ENCODE data around the gene NEURL1B.

Gene NEURL1B

DNA sequence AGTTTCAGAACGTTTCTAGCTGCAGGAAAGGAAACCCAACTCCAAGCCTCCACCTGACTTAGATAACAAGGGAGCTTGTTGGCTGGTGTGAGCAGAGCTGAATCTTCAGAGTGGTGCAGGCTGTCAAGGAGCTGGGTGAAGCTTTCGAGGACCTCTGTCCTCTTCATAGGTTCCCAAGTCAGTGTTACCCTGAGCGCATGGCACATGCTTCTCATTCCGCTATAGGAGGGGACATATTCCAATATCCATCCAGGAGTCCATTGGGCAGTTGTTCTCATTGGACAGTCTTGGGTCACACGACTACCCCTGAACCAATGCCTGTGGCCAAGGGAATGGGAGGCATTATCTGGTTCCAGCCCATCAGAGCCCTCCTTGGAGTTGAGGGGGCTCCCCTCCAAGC lies 79.6 kb downstream of the NEURL1B start:
- DNase-seq = no peak

DNA sequence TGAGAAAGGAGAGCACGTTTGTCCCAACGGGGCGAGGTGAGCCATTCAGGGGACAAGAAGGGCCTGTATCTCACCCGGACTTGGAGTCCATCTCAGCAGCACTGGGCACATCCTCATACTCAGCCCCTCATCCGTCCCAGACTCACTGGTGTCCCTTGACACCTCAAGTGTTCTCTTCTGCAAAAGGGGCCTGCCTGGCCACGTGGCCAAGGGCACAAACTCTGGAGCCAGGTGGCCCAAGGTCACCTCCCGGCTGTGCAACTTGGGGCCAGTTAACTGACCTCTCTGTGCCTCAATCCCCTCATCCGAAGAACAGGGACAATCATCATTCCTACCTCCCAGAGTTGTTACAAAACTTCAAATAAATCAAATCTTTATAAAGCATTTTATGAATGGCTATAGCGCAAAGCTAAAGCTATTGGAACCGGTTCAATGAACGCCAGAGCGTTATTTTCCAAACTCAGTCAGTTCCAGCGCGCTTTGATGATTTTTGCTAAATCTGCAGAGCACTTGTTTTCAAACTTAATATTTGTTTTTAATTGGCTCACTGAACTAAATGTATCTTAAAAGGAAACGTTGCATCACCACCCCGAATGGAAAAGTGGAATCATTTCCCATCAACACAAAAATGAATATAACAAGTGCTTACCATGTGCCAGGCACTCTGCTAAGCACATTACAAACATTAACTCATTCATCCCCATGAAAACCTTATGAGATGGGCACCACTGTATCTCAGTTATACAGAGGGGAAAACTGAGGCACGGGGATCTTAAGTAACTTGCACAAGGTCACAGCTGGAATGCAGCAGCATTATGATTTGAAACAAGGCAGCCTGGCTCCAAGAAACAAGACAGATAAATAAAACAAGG lies 80.6 kb downstream of the NEURL1B start:
- no peak for DNase-seq

DNA sequence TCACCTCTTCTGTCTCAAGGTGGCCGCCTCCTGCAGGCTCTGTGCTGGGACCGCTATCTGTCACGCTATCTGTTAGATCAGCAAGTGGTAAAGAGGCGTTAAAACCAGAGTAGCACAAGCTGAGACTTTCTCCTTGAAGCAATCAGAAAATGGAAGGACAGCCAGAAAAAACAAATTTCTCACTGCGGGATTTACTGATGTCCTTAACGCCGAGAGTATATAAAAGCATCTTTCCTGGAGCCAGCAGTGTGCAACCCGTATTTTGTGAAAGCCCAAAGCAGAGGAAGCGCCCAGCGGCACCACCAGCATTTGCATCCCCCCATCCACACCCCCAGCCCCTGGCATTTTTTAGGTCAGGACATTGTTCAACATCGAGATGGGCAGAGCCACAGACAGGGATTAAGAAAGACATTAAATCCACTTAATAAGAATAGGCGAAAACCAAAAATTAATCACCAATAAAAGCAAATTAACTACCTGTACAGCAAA lies 81.3 kb downstream of the NEURL1B start:
- DNase-seq = peak; percentile 56

DNA sequence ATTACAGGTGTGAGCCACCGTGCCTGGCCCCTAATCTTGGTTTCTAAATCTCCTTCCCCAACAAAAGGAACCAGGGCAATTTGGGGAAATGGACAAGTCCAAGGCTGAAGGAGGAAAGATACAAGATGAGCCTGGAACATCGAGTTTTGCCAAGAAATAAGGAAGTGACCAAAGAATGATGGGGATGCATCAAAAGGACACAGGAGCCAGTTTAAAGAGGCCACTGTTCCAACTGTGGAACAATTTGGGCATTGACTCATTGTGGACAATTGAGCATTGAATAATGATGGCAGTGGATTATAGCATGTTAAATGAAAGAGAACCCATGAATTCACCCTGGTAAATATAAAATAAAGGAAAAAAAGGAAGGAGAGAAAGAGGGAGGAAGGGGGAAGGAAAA lies 82.4 kb downstream of the NEURL1B start:
- no peak for DNase-seq

DNA sequence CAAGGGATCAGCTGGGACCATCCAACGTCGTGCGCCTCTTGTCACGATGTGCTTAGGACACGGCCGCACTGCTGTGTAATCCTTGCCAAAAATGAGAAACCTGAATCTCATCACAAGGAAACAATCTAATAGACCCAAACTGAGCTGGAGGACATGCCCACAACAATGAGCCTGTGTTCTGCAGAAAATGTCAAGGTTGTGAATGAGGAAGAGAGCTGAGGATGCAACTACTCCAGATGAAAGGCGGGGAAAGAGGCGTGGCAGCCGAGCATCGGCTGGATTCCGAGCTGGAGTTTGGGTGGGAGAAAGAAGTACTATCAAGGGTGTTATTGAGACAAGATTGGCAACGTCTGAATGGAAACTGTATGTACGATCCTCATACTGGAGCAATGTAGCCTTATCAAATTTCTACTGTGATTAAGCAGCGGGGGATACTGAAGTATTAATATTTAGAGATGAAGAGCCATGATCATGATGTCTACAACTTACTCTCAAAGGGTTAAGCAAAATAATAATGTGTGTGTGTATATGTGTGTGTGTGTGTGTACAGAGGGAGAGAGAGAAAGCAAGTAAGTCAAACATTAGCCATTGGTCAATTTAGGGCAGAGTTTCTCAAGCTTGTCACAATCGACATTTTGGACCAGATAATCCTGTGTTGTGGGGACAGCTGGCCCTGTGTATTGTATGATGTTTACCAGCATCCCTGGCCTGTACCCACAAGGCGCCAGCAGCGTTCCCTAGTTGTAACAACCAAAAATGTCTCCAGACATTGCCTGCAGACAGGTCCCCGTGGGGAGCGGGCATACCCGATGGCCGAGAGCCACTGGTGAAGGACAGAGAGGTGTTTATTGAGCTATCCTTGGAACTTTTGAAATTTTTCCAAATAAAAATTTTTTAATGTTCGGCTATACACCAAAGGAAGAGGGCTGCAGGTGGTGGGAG lies 83.5 kb downstream of the NEURL1B start:
- DNase-seq = no peak

DNA sequence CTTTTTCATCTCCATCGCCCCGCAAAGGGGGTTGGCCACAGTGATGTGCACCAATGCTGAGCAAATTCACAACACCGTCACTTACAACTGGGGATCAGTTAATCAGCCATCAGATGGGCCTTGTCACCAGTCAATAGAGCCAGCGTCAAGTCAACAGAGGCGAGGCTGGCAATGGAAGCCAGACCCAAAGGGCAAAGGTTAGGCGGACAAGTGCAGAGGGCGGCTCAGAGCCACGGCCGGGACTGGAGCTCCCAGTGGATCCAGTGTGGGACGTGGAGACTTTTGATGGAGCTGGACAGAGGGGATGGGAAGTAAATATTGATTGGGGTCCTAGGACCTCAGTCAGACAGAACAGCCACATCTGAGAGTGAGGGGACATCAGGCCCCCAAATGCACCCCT lies 84.2 kb downstream of the NEURL1B start:
- DNase-seq = no peak

DNA sequence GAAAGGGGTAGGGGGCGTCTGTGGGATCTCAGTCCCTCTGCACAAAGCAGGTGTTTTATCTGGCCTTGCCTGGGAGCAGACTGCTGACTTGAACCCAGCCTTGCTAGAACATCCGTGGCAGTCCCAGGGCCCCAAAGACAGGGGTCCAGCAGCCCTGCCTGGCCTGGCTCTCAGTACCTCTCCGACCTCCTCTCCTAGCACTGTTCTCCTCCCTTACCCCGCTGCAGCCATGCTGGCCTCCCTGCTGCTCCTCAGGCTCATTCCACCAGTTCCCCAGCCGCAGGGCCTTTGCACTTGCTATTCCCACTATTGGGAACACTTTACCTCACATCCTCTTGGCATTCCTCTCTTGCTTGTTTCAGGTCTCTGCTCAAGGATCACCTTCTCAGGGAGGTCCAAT lies 84.7 kb downstream of the NEURL1B start:
- no peak for DNase-seq

DNA sequence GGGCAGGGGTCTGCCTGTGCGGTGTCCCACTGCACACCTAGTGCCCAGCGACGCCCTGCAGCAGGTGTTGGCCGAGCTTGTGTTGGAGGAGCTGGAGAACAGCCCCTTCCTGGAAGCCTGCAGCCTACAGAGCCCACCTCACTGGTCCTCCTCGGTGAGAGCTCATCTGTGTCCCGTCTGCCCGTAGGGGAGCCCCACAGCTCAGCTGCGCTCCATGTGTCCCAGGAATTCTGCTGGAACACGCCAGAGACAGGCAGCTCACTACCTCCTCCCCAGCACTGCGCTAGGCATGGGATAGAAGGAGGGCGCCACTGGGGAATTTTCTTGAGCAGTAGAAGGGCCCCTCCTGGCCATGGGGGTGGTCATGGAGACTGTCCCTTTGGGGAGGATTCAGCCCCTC lies 85.9 kb downstream of the NEURL1B start:
- no peak for DNase-seq

DNA sequence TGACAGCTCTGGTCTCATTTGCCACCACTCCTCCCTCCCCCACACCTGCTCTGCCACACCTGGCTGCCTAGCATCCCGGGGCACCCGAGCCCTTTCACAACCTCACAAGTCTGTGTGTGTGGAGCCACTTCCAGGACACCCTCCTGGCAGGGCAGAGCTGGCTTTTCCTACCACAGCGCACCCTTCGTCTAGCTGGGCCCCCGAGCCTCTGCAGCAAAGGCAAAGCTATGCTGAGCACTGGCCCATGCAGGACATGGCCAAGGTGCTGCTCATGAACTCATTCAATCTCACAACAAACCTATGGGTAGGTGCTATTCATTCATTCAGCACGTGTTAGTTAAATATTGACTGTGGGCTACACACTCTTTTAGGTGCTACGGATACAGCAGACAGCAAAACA lies 86.5 kb downstream of the NEURL1B start:
- no peak for DNase-seq

DNA sequence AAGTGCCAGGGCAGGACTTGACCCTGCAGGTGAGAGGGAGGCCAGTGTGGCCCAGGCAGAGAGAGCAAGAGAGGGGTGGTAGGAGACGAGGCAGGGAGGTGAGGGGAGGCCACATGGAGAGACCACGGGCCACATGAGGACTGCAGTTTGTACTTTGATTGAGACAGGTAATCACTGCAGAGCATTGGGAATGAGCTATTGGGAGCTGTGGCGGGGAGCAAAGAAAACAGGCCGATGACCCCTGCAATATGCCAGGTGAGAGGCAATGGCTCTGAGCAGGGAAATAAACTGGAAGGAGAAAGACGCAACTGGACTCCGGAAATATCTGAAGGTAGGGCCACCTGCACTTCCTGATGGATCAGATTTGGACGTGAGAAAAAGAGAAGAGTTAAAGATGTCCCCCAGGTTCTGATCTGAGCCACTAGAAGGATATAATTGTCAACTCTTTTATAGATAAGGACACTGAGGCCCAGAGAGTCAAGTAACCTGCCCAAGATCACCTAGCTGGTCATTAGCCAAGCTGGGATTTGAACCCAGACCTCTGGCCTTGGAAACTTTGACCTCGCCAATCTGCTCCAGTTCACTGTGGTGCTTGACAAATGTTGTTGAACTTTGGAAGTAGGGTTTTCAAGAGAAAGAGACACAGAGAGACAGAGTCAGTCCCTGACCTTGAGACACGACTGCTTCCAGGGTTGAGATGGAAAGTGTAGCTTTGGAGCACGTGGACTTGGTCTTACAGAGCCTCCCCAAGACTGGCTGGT lies 87.6 kb downstream of the NEURL1B start:
- no peak for DNase-seq

DNA sequence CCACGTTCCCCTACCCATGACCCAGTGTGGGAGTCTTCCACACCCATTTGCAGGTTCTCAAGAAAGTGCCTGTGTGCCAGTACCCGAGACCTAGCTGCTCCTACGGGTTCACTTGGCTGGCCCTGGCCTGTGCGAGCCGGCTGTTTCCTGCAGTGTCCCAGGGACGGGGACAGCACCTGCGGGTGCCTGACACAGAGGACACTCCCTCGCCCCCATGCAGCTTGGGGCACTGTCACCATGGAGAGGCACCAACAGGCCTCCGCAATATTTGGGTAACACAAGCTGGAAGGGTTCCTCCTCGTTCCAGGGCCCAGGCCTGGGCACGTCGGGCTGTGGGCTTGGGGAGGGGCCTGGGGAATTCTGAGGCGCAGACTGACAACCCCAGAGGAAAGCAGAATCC lies 88.5 kb downstream of the NEURL1B start:
- no peak for DNase-seq

DNA sequence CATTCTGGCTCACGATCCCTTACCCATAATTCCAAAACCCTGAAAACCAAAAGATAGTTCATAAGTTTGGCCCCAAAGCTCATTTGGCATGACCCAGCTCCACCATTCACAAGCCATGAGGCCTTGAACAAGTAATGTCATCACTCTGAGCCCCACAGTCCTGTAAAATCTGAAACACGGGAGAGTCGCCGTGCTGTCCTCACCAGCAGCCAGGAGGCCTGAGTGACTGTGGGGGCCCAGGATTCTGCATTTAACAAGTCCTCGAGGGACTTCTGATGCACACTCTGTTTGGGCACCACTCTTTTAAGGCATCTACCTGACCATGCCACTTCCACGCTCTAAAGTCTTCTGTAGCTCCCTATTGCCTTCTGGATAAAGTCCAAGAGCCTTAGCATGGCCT lies 89.2 kb downstream of the NEURL1B start:
- no peak for DNase-seq

DNA sequence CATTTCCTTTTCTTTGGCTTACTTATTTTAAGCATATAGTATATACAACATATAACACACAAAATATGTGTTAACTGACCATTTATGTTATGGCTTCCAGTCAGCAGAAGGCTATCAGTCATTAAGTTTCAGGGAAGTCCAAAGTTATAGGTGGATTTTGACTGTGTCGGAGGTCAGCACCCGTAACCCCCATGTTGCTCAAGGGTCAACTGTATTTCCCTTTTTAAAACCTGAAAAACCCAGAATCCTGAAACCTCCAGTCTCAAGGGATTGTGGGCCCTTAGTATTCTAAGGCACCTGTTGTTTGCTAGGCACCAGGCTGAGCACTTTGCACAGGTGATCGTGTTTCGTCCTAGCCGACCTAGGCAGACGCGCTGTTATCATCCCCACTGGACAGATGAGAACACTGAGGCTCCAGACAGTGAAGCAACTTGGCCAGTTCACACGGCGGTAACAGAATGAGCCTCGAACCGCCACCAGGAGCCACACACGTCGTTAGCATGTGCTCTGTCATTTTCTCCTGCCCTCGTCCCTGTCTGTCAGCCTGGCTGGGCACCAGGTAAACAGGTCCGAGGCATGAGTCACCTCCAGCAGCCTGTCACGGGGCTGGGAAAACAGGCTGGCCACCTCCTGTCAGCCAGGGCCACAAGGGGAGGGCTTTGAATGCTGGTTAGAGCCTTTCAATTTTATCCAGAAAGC lies 90.1 kb downstream of the NEURL1B start:
- DNase-seq = no peak

DNA sequence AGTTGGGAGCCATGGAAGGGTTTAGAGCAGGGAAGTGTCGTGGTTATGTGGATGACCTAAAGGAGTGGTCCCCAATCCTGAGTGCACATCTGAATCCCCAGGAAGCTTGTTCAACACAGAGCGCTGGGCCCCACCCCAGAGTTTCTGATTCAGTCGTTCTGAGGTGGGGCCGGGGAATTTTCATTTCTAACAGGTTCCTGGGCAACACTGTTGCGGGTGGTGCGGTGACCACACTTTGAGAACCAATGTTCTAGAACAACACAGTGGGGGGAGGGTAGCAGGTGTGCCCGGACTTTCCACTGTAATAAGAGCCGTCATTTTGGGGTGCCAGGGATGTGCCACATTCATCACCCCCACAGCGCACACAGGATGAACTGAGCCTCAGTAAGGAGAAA lies 90.6 kb downstream of the NEURL1B start:
- DNase-seq = no peak

DNA sequence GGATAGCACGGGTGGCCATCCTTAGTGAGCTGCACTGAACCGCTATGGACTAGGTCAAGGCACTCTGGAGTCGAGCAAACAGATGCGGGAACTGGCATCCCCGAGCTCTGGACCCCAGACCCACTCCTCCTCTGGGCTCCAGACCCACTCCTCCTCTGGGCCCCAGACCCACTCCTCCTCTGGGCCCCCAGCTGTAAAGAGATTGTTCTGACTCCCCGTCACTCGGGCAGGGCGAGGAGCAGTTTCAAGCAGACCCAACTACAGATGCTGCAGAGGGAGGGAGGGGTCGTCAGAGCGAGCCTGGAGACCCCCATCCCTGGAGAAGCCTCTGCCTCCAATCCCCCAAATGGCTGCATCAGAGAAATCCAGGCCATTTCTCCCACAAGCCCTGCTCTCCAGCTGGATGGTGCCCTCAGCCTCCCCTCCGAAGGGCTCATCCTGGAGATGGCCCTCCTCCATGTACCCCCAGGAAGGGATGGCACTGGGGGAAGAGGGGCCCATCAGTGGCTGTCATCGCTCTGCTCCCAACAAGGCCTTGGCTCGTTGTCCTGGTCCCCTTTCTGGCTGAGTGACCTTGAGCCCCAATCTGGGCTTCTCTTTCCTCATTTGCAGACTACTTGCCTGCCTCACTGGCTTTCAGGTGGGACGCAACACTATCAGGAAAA lies 91.3 kb downstream of the NEURL1B start:
- no peak for DNase-seq

DNA sequence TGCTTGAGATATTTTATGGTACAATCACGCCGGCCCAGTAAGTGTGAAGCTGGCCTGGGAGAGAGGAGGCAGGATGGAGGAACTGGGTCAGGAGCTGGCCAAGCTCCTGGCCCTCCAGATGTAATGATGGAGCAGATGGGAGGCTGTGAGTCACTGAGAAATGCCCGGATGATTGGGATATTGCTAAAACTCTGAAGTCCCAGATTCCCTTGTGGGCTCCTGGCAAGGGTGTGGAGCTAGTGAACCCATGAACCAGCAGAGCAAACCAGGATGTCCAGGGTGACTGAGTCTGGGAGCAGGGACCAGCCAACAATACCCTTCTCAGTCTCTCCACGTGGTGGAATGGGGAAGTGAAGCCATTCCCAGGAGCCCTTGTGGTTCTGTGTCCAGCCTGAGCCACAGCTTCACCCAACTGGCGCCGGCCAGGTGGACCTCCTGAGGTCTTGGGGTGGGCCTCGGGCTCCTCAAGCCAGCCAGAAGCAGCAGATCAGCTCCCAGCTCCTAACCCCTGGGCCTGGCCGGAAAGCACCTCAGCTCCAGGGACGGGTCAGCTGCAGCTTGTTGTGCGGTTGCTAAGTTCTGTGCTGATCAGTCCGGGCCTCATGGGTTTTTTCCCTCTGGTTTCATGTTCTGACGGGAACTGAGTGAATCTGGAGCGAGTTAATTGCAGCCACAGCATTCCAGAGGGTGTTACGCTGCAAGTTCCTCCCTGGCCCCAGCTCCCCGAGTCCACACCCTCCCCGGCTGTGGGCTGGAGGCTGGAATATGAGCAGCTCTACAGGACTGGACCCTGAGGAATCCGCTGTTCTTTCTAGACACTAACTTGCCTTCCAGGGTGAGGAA lies 92.3 kb downstream of the NEURL1B start:
- DNase-seq = no peak

DNA sequence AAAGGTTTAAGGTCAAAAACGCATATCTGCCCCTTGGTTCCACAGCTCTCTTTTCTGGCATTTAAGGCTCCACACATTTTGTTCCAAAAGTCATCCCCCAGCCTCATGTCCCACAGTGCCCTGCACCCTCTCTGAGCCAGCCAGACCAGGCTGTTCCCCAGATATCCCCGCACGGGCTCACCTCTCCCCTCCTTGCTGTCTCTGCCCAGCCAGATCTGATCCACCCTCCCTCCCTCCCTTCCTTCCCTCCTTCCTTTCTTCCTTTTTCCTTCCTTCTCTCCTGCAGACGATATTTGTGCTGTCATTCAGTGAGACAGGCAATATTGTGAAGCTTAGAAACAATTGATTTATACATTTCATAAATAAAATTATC lies 92.9 kb downstream of the NEURL1B start:
- no peak for DNase-seq

DNA sequence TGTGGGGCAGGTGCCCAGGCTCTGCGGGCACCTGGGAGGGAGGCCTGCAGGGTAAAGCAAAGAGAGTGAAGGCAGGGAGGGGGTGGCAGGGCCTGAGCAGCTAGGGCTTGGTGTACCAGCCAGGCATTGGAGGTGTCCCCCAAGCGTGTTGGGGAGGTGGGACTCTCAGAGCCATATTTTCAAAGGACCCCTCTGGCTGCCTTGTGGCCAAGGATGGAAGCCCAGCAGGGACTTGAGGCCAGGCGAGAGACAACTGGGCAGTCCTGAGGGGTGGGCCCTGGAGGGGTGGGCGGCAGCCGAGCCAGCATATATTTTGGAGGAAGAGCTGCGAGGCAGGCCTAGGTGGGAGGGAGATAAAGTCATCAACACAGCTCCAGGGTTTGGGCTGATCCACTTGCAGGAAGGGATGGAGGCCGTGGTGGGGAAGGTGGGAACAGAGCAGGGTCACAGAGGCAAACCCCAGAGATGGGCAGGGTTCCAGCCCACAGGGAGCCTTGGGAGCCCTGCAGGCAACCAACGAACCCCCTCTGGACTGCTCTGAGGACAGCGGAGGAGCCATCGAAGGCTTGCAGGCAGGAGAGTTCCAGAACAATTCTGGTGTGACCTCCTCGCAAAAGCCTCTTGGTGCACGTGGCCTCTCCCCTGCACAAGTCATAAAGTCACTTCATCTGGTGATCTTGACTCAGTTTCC lies 94.2 kb downstream of the NEURL1B start:
- no peak for DNase-seq

DNA sequence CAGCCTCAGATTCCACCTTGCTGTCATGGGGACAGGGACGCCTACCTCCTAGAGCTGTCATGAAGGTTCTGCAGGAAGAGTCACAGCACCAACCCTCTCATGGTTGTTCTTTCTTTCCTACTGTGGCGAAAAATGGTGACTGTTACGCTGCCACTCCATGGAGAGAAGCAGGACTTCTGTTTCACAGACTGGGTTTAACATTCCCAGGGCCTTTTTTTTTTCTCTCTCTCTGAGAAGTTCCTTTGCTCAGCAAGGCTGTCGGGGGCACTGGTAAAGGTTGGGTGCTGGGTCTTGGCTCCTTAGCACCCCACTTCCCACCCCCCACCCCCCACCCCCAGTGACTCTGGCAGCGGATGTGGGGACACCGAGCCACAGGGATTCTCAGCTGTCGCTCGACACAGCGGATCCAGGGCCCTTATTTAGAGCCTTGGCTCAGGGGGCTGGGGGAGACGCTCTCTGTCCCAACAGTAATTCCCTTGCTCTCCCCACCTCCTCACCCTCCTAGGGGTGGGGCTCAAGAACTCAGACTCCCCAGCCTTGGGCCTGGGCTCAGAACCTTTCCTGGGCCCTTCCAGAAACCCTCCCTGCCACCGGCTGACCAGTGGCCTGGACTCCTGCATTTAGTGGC lies 95.6 kb downstream of the NEURL1B start:
- no peak for DNase-seq

DNA sequence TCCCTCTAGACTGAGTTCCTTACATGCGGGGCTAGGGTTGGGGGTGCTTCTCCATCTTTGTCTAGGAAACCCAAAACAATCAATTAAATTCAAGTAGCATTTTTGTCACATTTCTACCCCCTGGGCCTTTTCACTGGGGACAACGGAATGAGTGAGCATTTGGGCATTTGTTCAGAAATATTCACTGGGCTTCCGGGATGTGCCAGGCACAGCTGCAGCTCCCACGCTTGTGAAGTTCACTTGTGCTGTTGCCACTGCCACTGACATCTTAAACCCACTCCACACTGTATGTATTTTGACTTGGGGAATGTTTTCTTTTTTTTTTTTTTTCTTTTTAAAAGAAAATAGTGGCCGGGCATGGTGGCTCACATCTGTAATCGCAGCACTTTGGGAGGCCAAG lies 98.3 kb downstream of the NEURL1B start:
- DNase-seq = no peak
